ENCODE measurements around the gene MICAL3.

GRCh38 chr22:17806437-17806836 lies 217.9 kb downstream of the MICAL3 start:
- TF ChIP-seq CTCF (IDR thresholded peaks at IDR 0.05; ENCODE audit: low read length) (no peak), EZH2 (optimal IDR thresholded peaks at IDR 0.05; ENCODE audit: low read depth, low read length) (no peak), EZH2phosphoT487 (IDR thresholded peaks at IDR 0.05; ENCODE audit: low read length) (no peak)

Measured in MM.1S (cell line).